Stimulated activated CD8-positive, alpha-beta memory T cell treated with anti-CD3 and anti-CD28 coated beads, Interleukin-2, amount 100 ng/mL, for 48 hours (primary cell): ENCODE results near the gene ACSM2A.
"Not testable (repeated sequence)": the region's sequence is repeated elsewhere in the genome, so short reads cannot be mapped to it uniquely, and the experiment has no call there.

Experiments used
- DNase-seq, 2 donors: peaks; one replicate each; pipeline ENCODE4 v3.0.0-alpha.2; 2020; ENCODE audit warnings: low read depth in 2 of 2

The ACSM2A gene

GRCh38 chr16:20451364-20451763 is at the start of gene ACSM2A:
ACSM2A (plus strand) TSS chr16:20451521; CDS start chr16:20460115, 8,594 bp downstream.
- DNase-seq: not testable (repeated sequence)

DNA sequence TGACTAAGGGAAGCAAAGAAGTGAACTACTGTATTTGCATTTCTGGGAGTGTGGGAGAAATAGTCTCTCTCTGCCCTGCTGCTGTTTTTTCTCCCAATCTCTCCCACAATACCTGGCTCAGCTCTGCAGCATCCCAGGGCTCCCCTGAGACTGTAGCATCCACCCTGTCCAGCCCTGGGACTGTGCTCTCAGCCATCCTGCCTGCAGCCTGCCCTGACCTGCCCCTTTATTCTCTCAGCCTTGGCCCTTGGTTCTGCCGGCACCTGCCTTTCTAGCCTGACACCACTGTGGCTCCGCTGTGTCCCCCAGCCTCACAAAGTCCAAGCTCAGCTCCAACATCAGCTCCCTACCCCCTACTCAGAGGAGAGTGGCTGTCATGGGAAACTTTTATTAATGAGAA is 48.7 kb upstream of the ACSM2A start:
- DNase-seq: no peak

DNA sequence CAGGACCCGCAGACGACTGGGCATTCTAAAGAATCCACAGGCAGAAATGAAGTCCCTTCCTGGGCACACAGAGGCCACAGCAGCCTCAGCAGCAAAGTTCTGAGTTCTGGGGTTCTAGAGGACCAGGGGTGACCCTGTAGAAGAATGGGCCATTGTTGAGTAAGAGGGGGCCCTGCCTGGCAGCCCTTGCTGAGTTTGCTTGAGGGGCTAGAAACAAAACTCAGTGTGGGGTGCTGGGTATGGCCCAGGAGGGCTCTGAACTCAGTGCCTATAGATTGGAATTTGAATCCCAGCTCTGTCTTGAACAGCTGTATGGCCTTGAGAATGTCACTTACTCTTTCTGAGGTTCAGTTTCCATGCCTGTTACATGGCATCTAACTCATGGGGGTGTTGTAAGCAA is 46.7 kb upstream of the ACSM2A start, which contains the start of gene PDILT:
TSS of gene PDILT (minus strand) at position 101 of the 400 bp plus-strand sequence. CDS start 5,437 bp downstream, outside the sequence.
- no peak for DNase-seq

DNA sequence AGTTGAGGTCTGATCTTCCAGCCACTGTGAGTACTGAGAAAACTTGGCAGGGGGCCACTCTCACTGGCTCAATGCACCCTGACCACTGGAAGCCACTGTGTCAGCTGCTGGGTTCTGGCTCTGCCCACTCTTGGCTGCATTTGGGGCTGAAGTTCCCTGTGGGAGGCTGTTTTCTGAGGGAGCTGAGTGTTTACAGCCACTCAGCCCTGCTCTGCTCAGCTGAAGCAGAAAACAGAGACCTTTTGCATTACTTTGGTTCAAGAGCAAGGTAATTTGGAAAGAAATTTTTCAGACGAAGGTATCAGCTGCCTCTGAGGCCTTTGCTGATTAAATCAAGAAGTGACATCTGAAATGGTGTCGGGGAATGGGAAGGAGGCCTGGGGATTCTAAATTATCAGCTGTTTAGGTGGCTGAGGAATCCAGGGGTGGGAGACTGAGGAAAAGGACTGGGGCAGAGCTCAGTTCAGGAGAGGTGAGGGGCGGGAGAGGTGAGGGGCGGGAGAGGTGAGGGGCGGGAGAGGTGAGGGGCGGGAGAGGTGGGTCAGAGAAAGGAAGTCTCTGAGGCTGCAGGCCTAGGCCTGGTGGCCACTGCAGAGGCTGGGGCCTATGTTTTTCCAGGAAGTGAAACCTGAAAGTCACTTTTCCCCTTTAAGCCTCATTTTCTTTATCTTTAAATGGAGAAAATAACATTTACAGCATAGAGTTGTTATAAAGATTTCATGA is 41.8 kb upstream of the ACSM2A start, which contains the start of gene ACSM5:
TSS of gene ACSM5 (plus strand) at position 137 of the 723 bp plus-strand sequence. CDS start 1,951 bp downstream, outside the sequence.
- no peak for DNase-seq

- DNase-seq: no peak
Observed at GRCh38 chr16:20410121-20410723, 41.1 kb upstream of the ACSM2A start.

DNA sequence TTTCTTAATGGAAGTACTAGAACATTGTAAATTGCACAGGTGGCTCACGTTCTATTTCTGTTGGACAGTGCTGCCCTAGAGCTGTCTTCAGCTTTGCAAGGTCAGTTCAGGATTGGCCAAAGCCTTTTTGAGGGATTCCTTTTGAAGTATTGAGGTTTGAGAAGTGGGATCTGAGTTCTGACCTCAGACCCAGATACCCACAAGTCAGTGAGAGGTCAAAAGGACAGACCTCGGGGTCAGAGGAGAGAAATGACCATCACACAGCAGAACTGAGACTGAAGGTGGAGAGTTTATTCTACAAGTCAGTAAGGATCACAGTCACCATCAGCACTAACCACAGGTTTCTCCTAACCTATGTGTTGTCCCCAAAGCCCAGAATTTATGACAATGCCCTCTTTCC is 40.3 kb upstream of the ACSM2A start:
- no peak for DNase-seq

GRCh38 chr16:20415541-20415940 is 35.8 kb upstream of the ACSM2A start:
- DNase-seq: no peak

GRCh38 chr16:20419093-20419492 is 32.2 kb upstream of the ACSM2A start:
- not testable (repeated sequence) for DNase-seq

GRCh38 chr16:20421748-20422147 is 29.6 kb upstream of the ACSM2A start:
- DNase-seq: not testable (repeated sequence)

DNA sequence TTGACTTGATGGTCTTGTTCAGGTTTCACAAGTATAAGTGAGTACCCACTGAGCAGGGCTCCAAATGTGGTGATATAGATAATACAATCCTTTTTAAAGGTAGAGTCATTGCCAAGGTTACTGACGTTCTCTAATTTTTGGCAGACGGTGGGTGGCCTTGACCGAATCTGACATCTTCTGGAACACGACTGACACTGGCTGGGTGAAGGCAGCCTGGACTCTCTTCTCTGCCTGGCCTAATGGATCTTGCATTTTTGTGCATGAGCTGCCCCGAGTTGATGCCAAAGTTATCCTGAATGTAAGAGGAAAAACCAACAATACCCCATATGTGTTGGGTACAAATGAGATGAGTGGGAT is 27.6 kb upstream of the ACSM2A start:
- not testable (repeated sequence) for DNase-seq

DNA sequence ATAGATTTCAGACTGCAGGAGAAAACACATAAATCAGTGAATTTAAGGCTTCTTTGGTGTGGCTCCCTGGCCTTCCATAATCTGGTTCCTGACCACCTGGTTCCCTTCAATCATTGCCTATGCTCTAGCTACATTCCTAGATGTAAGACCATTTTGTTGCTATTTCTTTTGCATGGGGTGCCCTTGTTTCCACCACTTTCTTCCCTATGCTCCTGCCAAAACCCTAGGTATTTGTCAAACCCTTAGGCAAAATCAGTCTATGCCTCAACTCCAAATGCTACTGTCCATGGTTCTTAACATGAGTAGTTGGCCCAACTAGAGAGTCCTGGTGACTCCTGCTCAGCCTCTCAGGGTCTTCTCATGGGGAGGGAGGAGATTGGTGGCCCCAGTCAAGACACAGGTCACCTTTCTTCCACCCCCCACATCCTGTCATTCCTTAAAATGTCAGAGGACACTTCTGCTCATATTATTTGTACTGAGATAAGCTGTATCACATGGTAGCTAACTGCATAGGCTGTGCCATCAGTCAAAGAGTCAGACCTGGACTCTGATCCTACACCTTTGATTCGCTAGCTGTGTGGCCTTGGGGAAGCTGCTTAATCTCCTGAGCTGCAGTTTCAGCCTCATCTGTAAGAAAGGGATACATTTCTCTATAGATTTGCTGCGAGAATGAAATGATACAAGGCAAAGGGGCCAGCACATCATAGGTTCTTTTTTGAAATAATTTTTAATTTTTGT is 27.0 kb upstream of the ACSM2A start:
- DNase-seq: no peak

DNA sequence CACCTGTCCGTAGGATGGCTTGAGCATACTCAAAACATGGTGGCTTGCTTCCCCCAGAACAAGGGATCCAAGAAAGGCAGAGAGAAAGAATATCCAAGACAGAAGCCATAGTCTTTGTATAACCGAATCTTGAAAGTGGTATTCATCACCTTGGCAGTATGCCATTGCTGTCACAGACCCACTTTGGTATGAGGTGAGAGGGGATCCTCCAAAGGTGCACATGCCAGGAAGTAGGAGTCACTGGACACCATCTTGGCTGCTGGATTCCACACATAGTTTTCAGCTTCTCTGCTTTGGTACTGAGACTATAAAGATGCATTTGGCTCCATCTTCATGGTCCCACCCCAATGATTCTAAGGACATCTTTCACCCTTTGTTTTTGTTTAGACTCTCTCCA is 23.9 kb upstream of the ACSM2A start:
- DNase-seq: not testable (repeated sequence)

DNA sequence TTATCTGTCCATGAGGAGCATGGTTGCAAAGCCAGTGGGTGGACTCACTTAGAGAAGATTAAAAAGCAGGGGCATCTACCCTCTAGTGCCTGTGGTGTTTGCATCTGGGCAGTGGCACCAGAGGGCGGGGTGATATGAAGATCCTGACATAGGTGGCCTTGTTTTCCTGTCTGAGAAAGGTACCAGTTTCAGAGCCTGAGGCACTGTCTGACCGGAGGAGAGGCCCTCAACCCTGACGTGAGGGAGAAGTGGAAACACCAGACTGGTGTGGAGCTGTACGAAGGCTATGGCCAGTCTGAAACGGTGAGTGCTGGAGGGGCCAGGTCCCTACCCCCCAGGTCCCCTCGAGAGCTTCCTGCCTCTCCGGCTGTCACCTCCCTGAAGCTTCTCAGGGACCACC is 21.8 kb upstream of the ACSM2A start:
- not testable (repeated sequence) for DNase-seq

GRCh38 chr16:20430480-20430879 is 20.8 kb upstream of the ACSM2A start:
- not testable (repeated sequence) for DNase-seq

- no peak for DNase-seq
Observed at GRCh38 chr16:20430948-20431347, 20.4 kb upstream of the ACSM2A start.

- not testable (repeated sequence) for DNase-seq
Observed at GRCh38 chr16:20438950-20439349, 12.4 kb upstream of the ACSM2A start.

DNA sequence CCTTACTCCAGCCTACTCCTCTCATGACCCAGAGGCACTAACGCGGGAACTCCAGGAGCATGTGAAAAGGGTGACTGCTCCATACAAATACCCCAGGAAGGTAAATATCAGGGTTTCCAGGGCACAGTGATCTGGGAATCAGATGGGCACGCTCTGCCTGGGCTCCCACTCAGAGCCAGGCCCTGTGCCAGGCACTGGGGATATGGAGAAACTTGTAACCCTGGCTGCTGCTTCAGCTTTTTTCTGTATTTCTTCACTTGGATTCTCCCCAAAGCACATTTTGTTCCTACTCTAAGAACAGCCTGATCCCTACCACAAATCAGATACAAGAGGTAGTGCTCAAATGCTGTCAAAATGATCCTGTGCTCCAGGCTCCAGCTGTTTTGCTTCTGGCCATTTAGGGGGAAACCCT is 11.5 kb upstream of the ACSM2A start:
- not testable (repeated sequence) for DNase-seq

DNA sequence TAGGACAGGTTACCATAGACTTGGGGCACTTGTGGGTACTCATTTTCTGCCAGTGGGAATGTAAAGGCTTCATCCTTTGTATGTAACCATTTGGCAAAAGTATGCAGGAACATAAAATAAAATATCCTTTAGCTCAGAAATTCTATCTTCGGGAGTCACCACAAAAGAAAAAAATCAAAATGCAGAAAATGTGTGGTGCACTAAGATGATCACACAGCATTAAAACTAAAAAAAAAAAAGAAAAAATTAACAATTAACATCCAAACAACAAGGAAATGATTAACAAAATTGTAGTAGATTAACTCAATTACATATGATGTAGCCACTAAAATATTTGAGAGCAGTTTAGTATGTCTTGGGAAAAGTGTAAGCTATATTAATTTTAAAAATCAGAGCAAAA is 10.6 kb upstream of the ACSM2A start:
- not testable (repeated sequence) for DNase-seq

GRCh38 chr16:20441191-20441590 is 10.1 kb upstream of the ACSM2A start:
- DNase-seq: no peak

GRCh38 chr16:20441859-20442258 is 9.5 kb upstream of the ACSM2A start:
- not testable (repeated sequence) for DNase-seq

DNA sequence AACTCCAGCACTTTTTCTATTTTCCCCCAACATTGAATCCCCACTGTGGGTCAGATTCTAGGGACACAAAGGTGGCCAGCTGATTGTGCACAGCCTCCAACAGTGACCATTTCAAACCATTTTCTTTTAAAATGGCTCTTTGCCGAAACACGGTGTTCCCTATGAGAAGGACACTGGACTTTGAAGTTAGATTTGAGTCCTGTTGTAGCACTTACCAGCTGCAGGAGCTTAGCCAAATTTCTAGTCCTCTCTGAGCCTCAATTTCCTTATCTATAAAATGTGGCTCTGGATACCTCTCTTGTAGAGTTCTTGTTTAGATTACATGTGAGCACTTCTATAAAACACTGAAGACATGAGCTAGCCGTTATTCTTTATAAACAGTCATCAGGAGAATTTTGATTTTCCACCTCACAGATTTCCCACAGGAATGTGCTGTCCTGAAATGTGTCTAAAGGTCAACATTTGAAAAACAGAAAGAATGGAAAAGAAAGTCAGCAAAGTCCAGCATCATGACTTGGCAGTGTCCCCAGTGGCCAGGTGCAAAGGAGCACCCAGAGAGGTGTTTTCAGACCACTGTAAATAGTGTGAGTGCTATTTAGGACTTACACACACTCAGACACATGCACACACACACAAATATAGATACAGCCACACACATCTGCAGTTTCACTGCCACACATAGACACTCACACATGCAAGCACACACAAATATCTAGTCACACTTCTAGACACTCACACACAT is 4.5 kb upstream of the ACSM2A start:
- not testable (repeated sequence) for DNase-seq

GRCh38 chr16:20453633-20454032 is 2.3 kb downstream of the ACSM2A start:
- not testable (repeated sequence) for DNase-seq
